PC-3 (cell line): Measurements from ENCODE around the gene BTBD6. TPM values are rescaled to one million over a fixed set of nuclear protein-coding genes. Genes with fewer than 3 reads are reported as not detected.

Source experiments
- ATAC-seq: fragments of 200-7000 bp; cut with Tn5 transposase; 2 replicates; pipeline ENCODE4 v1.9.1; 2020; ENCODE audit warnings: mild to moderate bottlenecking, moderate library complexity
- BruUV-seq: library from RNA; stranded (reverse); fragments of 400-500 nt; replicated peaks from 2 replicates; lab custom pipeline; 2021; lab: Mats Ljungman, UMichigan
- CTCF ChIA-PET: fragments of 300-600 bp; sonication (Branson Sonifier 250); formaldehyde crosslinking; loops from one replicate; lab custom pipeline; 2022; ENCODE audit warnings: antibody characterized with exemption; lab: Charles Lee
- POLR2A ChIA-PET: fragments of 300-600 bp; sonication (Branson Sonifier 250); formaldehyde crosslinking; loops from one replicate; lab custom pipeline; 2022; ENCODE audit warnings: antibody characterized with exemption; ENCODE audit not compliant: unreplicated experiment; lab: Charles Lee
- DNase-seq: peaks from one replicate; pipeline ENCODE4 v3.0.0-alpha.2; 2015
- H2AFZ ChIP-seq: fragments of 300-600 bp; sonication (generic); 2 replicates; pipeline ENCODE4 v1.6.0; 2016; ENCODE audit warnings: antibody characterized with exemption, low read length
- H3F3A ChIP-seq: fragments of 300-600 bp; sonication (generic); one replicate; pipeline ENCODE4 v1.6.0; 2017; ENCODE audit warnings: antibody characterized with exemption, low read length, control low read depth, mild to moderate bottlenecking; ENCODE audit not compliant: unreplicated experiment
- H3K27ac ChIP-seq: fragments of 300-600 bp; sonication (generic); 2 replicates; pipeline ENCODE4 v1.5.1; 2016; ENCODE audit warnings: mild to moderate bottlenecking, low read length
- H3K27me3 ChIP-seq: fragments of 300-600 bp; sonication (generic); 2 replicates; pipeline ENCODE4 v1.6.1; 2016; ENCODE audit warnings: low read length, mixed read lengths
- H3K36me3 ChIP-seq: fragments of 300-600 bp; sonication (generic); 2 replicates; pipeline ENCODE4 v1.6.1; 2016; ENCODE audit warnings: low read depth, mixed run types, low read length, mixed read lengths
- H3K4me1 ChIP-seq: fragments of 300-600 bp; sonication (generic); 2 replicates; pipeline ENCODE4 v1.5.1; 2016; ENCODE audit warnings: low read length; ENCODE audit not compliant: insufficient read depth
- H3K4me2 ChIP-seq: fragments of 300-600 bp; sonication (generic); 2 replicates; pipeline ENCODE4 v1.6.0; 2016; ENCODE audit warnings: low read length
- H3K4me3 ChIP-seq: fragments of 300-600 bp; sonication (generic); 2 replicates; pipeline ENCODE4 v1.5.1; 2016; ENCODE audit warnings: mild to moderate bottlenecking, low read length, mixed read lengths
- H3K79me2 ChIP-seq: fragments of 300-600 bp; sonication (generic); 2 replicates; pipeline ENCODE4 v1.6.1; 2017; ENCODE audit warnings: low read length, mixed read lengths
- H3K9ac ChIP-seq: fragments of 300-600 bp; sonication (generic); 2 replicates; pipeline ENCODE4 v1.6.0; 2016; ENCODE audit warnings: mild to moderate bottlenecking, low read length
- H3K9me2 ChIP-seq: fragments of 300-600 bp; sonication (generic); replicated peaks from 2 replicates; pipeline ENCODE4 v1.6.1; 2016; ENCODE audit warnings: mixed run types, low read length, mixed read lengths
- H3K9me3 ChIP-seq: fragments of 300-600 bp; sonication (generic); 2 replicates; pipeline ENCODE4 v1.6.1; 2016; ENCODE audit warnings: low read length, mixed read lengths
- H4K20me1 ChIP-seq: fragments of 300-600 bp; sonication (generic); 2 replicates; pipeline ENCODE4 v1.6.1; 2016; ENCODE audit warnings: low read length, mixed read lengths
- EZH2 ChIP-seq: fragments of 300-600 bp; sonication (generic); IDR thresholded peaks from one replicate; pipeline ENCODE4 v1.6.1; 2017; ENCODE audit warnings: antibody characterized with exemption, mild to moderate bottlenecking, low read length; ENCODE audit not compliant: unreplicated experiment
- EZH2phosphoT487 ChIP-seq: fragments of 300-600 bp; sonication (generic); IDR thresholded peaks from 2 replicates; pipeline ENCODE4 v1.6.1; 2018; ENCODE audit warnings: mild to moderate bottlenecking, antibody characterized with exemption, low read length, borderline replicate concordance
- intact Hi-C: fragments of 100-400 bp; cut with micrococcal nuclease; formaldehyde crosslinking; loops from 2 replicates; pipeline ENCODE4 v1.9.0; 2023
- total RNA-seq: library from RNA; depleted of rRNA; stranded (reverse); fragments of >200 nt; gene quantifications from 2 replicates; pipeline ENCODE4 v1.2.3, GENCODE V29; 2014
- TF ChIP-seq, protein P1 (sequence below): fragments of 300-600 bp; sonication (generic); conservative IDR thresholded peaks from 2 replicates; pipeline ENCODE4 v1.5.1; 2017; ENCODE audit warnings: antibody characterized with exemption, low read depth, mild to moderate bottlenecking, low read length

Gene BTBD6
- total RNA-seq, 1 experiment from 2014 or later = 104 TPM

DNA sequence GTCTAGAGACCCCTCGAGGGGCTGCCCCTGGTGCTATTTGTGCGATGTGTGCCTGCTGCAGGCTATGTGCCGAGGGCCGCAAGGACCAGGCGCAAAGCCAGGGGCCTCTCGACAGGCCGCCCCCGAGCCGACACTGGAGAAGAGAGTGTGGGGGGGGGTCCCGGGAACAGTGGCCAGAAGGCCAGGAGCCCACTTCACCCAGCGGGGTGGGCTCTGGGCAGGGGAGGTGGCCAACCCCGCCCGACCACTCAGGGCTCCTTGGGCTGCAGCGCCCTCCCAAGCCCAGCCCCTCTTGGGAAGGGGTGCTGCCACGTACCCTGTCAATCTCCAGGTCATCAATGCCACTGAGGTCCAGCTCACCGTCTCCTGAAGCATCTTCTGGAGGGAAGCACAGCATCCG lies 28.6 kb upstream of the BTBD6 start:
- ATAC-seq (no peak), DNase-seq (no peak)
- Histone ChIP-seq H3K4me1 (peaks cover 8% of the 10 kb centered on the region), H3K27me3 (no peaks in the 10 kb centered on the region), H3K9ac (no peak overlapping the region), H3K36me3 (no peaks in the 10 kb centered on the region; the same call in none of the 2 replicates), H3F3A (no peaks in the 10 kb centered on the region), H3K27ac (no peak overlapping the region), H3K9me2 (no peaks in the 10 kb centered on the region), H3K9me3 (no peaks in the 10 kb centered on the region), H3K79me2 (no peaks in the 10 kb centered on the region), H3K4me3 (no peak overlapping the region), H2AFZ (no peak overlapping the region), H4K20me1 (no peaks in the 10 kb centered on the region), H3K4me2 (no peak overlapping the region)
- intact Hi-C loops = no loop called here
- POLR2A ChIA-PET = no interaction called here
- CTCF ChIA-PET = no interaction called here
- BruUV-seq = no TSS peak
- no peak for TF ChIP-seq EZH2phosphoT487
- TF ChIP-seq, protein P1, sequence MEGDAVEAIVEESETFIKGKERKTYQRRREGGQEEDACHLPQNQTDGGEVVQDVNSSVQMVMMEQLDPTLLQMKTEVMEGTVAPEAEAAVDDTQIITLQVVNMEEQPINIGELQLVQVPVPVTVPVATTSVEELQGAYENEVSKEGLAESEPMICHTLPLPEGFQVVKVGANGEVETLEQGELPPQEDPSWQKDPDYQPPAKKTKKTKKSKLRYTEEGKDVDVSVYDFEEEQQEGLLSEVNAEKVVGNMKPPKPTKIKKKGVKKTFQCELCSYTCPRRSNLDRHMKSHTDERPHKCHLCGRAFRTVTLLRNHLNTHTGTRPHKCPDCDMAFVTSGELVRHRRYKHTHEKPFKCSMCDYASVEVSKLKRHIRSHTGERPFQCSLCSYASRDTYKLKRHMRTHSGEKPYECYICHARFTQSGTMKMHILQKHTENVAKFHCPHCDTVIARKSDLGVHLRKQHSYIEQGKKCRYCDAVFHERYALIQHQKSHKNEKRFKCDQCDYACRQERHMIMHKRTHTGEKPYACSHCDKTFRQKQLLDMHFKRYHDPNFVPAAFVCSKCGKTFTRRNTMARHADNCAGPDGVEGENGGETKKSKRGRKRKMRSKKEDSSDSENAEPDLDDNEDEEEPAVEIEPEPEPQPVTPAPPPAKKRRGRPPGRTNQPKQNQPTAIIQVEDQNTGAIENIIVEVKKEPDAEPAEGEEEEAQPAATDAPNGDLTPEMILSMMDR = no peak
- no peak for TF ChIP-seq EZH2

DNA sequence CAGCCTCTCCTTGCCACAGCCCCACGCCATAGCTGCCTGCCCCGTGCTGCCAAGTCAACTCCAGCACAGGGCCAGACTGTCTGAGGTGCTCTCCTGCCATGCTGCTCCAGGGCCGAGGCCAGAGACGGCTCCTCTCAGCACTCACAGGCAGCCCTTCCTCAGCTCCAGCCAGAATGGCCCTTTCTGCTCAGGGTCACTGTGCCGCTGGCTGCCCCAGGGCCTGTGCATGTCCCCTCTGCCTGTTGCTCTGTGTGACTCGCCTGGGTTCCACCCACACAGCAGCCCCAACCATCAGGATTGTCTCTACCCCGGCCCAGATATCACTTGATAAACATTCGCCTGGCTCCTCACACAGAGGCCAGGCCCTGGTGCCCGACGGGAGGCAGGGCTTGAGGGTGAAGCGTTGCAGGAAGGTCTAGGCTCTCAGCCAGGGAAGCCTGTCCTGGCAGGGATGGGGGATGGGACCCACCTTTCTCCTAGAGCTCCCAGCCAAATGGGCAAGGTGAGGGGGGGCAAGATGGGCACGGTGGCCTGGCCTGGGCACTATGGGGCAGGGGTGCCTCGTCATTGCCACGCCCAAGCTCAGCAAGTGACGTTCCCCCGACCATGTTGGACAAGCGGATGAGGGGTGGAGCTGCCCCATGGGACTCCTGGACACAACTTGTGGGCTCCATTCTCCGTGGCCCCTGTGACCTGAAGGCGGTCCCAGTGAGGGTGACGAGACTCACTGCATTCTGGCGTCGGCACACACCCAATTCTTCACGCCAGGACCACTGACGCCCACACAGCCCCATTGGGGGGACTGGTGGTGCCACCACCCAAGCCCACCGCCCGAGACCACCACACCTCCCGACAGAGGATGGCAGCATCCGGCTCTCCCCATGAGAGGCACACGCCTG lies 27.4 kb upstream of the BTBD6 start:
- H4K20me1 ChIP-seq = no peaks in the 10 kb centered on the region
- no peaks in the 10 kb centered on the region; the same call in none of the 2 replicates for H3K36me3 ChIP-seq
- H3K27me3 ChIP-seq = no peaks in the 10 kb centered on the region
- H2AFZ ChIP-seq = no peak overlapping the region
- POLR2A ChIA-PET = no interaction called here
- BruUV-seq = no TSS peak
- TF ChIP-seq, protein P1 = no peak
- TF ChIP-seq EZH2 = no peak
- TF ChIP-seq EZH2phosphoT487 = no peak
- no peak overlapping the region for H3K4me2 ChIP-seq
- ATAC-seq (no peak), DNase-seq (no peak)
- CTCF ChIA-PET = no interaction called here
- H3K27ac ChIP-seq = no peak overlapping the region
- H3K9me3 ChIP-seq = no peaks in the 10 kb centered on the region
- no peaks in the 10 kb centered on the region for H3F3A ChIP-seq
- H3K4me1 ChIP-seq = peaks cover 11% of the 10 kb centered on the region
- intact Hi-C loops = no loop called here
- H3K4me3 ChIP-seq = no peak overlapping the region
- H3K9ac ChIP-seq = no peak overlapping the region
- no peaks in the 10 kb centered on the region for H3K9me2 ChIP-seq
- no peaks in the 10 kb centered on the region for H3K79me2 ChIP-seq

DNA sequence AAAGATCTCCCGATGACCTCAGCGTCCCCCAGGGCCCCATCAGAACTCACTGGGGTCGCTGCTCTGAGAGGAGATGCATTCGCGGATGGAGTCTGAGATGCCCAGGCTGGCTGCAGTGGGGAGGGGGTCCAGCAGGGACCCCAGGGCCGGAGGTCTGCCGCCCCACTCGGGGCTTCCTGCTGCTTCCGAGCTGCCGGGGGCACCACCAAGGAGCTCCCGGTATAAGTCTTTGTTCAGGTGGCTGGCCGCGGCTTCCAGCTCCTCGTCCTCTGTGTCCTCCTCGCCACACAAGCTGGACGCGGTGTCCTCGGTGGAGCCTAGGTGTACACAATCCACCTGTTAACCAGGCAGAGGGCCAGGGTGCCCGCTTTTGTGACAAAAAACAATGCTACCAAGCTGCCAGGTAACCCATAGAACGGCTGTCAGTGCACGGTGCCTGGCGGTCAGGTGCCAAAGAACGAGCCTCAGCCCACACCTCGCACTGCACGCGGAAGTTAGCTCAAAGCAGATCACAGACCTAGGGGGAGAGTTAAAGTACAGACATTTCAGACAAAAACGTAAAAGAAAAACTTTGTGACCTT lies 26.6 kb upstream of the BTBD6 start:
- Histone ChIP-seq H3K9me3 (no peaks in the 10 kb centered on the region), H3K4me2 (no peak overlapping the region), H4K20me1 (no peaks in the 10 kb centered on the region), H3K27ac (no peak overlapping the region), H3K4me1 (peaks cover 11% of the 10 kb centered on the region), H3K9ac (no peak overlapping the region), H3K36me3 (no peaks in the 10 kb centered on the region; the same call in none of the 2 replicates), H3F3A (no peaks in the 10 kb centered on the region), H2AFZ (no peak overlapping the region), H3K4me3 (no peak overlapping the region), H3K27me3 (no peaks in the 10 kb centered on the region), H3K9me2 (no peaks in the 10 kb centered on the region), H3K79me2 (no peaks in the 10 kb centered on the region)
- no TSS peak for BruUV-seq
- ChIA-PET POLR2A (no interaction called here), CTCF (no interaction called here)
- intact Hi-C loops = no loop called here
- no peak for DNase-seq
- no peak for TF ChIP-seq EZH2
- TF ChIP-seq, protein P1 = no peak
- no peak for TF ChIP-seq EZH2phosphoT487
- no peak for ATAC-seq
